HCT116 (cell line): Measurements from ENCODE around the gene TENM4. TPM values are rescaled to one million over a fixed set of nuclear protein-coding genes. Genes with fewer than 3 reads are reported as not detected.

Experiments used
- ATAC-seq: fragments of 200-7000 bp; cut with Tn5 transposase; 2 replicates; pipeline ENCODE4 v1.9.1; 2020; ENCODE audit warnings: mild to moderate bottlenecking, moderate library complexity
- BruUV-seq: library from RNA; stranded (reverse); fragments of 400-500 nt; replicated peaks from 2 replicates; lab custom pipeline; 2021; lab: Mats Ljungman, UMichigan
- CTCF ChIA-PET: fragments of 300-600 bp; sonication (Branson Sonifier 250); formaldehyde crosslinking; loops from one replicate; lab custom pipeline; 2021; ENCODE audit warnings: antibody characterized with exemption; lab: Charles Lee
- POLR2A ChIA-PET: fragments of 300-600, 350-600 bp; sonication (Branson Sonifier 250); formaldehyde crosslinking; loops from one replicate; lab custom pipeline; 2021; ENCODE audit warnings: antibody characterized with exemption; lab: Charles Lee
- RAD21 ChIA-PET, 2 experiments: fragments of 300-600 bp; sonication (Branson Sonifier 250); formaldehyde crosslinking; loops; one replicate each; lab custom pipeline; 2023; ENCODE audit warnings: low total read pairs in 2 of 2; ENCODE audit not compliant: uncharacterized antibody in 2 of 2, unreplicated experiment in 2 of 2, low non-redundant PET in 1 of 2; lab: Charles Lee
- DNase-seq: peaks from one replicate; pipeline ENCODE4 v3.0.0-alpha.2; 2010; ENCODE audit warnings: low read depth, low spot score
- H2AFZ ChIP-seq: fragments of 200-600 bp; shearing (Covaris generic), sonication (generic); 2 replicates; pipeline ENCODE4 v1.6.1; 2017; ENCODE audit warnings: low read depth, mixed run types, mixed read lengths, antibody characterized with exemption, low read length; ENCODE audit not compliant: poor library complexity, severe bottlenecking
- H3K27ac ChIP-seq: 2 replicates; pipeline ENCODE4 v1.5.1; 2012; ENCODE audit warnings: low read depth, low read length
- H3K27me3 ChIP-seq: fragments of 200-600 bp; sonication (generic); 2 replicates; pipeline ENCODE4 v1.6.1; 2016; ENCODE audit warnings: mixed run types, low read length, mixed read lengths; ENCODE audit not compliant: insufficient read depth
- H3K36me3 ChIP-seq, 2 experiments: fragments of 200-500 bp in 1 of 2; fragments of 200-600 bp in 1 of 2; sonication (Bioruptor generic) in 1 of 2; sonication (generic) in 1 of 2; 2 replicates each; pipeline versions ENCODE4 v1.5.1 to v1.6.1; 2014 to 2016; ENCODE audit warnings: low read length in 2 of 2, inconsistent platforms in 1 of 2, mixed read lengths in 1 of 2, mixed run types in 1 of 2; ENCODE audit not compliant: insufficient read depth in 2 of 2, control insufficient read depth in 1 of 2
- H3K4me1 ChIP-seq, 2 experiments: fragments of 200-600 bp in 1 of 2; sonication (generic) in 1 of 2; 2 replicates each; pipeline versions ENCODE4 v1.5.1 to v1.6.1; 2012 to 2017; ENCODE audit warnings: low read length in 2 of 2, inconsistent platforms in 1 of 2, mild to moderate bottlenecking in 1 of 2, mixed read lengths in 1 of 2, mixed run types in 1 of 2, moderate library complexity in 1 of 2; ENCODE audit not compliant: insufficient read depth in 2 of 2, control insufficient read depth in 1 of 2
- H3K4me2 ChIP-seq: fragments of 200-600 bp; sonication (generic); 2 replicates; pipeline ENCODE4 v1.6.1; 2017; ENCODE audit warnings: mixed run types, low read length, mixed read lengths
- H3K4me3 ChIP-seq, 2 experiments: fragments of 200-600 bp in 1 of 2; sonication (generic) in 1 of 2; replicated peaks in 1 of 2; 2 replicates each; pipeline ENCODE4 v1.5.1; 2011 to 2016; ENCODE audit warnings: low read length in 2 of 2, control low read depth in 1 of 2, low read depth in 1 of 2, mild to moderate bottlenecking in 1 of 2, mixed read lengths in 1 of 2, mixed run types in 1 of 2
- H3K79me2 ChIP-seq: fragments of 200-600 bp; sonication (generic); 2 replicates; pipeline ENCODE4 v1.6.1; 2017; ENCODE audit warnings: mild to moderate bottlenecking, mixed run types, low read length, moderate library complexity, mixed read lengths; ENCODE audit not compliant: insufficient read depth
- H3K9ac ChIP-seq: fragments of 200-600 bp; sonication (generic); 2 replicates; pipeline ENCODE4 v1.6.1; 2016; ENCODE audit warnings: low read length, mixed read lengths
- H3K9me2 ChIP-seq: fragments of 200-600 bp; sonication (generic), shearing (Covaris generic); 2 replicates; pipeline ENCODE4 v1.6.1; 2017; ENCODE audit warnings: mixed run types, mild to moderate bottlenecking, moderate library complexity; ENCODE audit not compliant: insufficient read depth
- H3K9me3 ChIP-seq, 2 experiments: fragments of 200-500 bp in 1 of 2; fragments of 200-600 bp in 1 of 2; sonication (Bioruptor generic) in 1 of 2; sonication (generic) in 1 of 2; 2 replicates each; pipeline ENCODE4 v1.6.1; 2014 to 2017; ENCODE audit warnings: low read length in 2 of 2, mixed read lengths in 2 of 2, inconsistent platforms in 1 of 2, low read depth in 1 of 2, mild to moderate bottlenecking in 1 of 2, mixed run types in 1 of 2, moderate library complexity in 1 of 2; ENCODE audit not compliant: control insufficient read depth in 1 of 2, insufficient read depth in 1 of 2
- H4K20me1 ChIP-seq: fragments of 200-600 bp; sonication (generic), shearing (Covaris generic); 2 replicates; pipeline ENCODE4 v1.6.1; 2017; ENCODE audit warnings: mixed run types, mild to moderate bottlenecking, moderate library complexity; ENCODE audit not compliant: insufficient read depth
- ATF3 ChIP-seq: IDR thresholded peaks from 2 replicates; pipeline ENCODE4 v1.6.1; 2012
- RAD21 ChIP-seq: IDR thresholded peaks from 2 replicates; pipeline ENCODE4 v1.6.1; 2012; ENCODE audit warnings: low read depth, mild to moderate bottlenecking
- REST ChIP-seq: IDR thresholded peaks from 2 replicates; pipeline ENCODE4 v1.6.1; 2012; ENCODE audit warnings: low read depth
- TCF7L2 ChIP-seq: IDR thresholded peaks from 2 replicates; pipeline ENCODE4 v1.7.0; 2011; ENCODE audit warnings: borderline replicate concordance, inconsistent platforms; ENCODE audit not compliant: insufficient read depth, insufficient read length; ENCODE audit errors: extremely low read depth
- ZBTB33 ChIP-seq: IDR thresholded peaks from 2 replicates; pipeline ENCODE4 v1.6.1; 2011; ENCODE audit warnings: mild to moderate bottlenecking, low read length, moderate library complexity; ENCODE audit not compliant: insufficient replicate concordance; ENCODE audit errors: extremely low read depth
- intact Hi-C: fragments of 100-400 bp; cut with micrococcal nuclease; formaldehyde crosslinking; loops from 2 replicates; pipeline ENCODE4 v1.10.0; 2022
- total RNA-seq: library from RNA; stranded (reverse); gene quantifications from one replicate; pipeline ENCODE4 v1.2.1, GENCODE V29; 2021; ENCODE audit not compliant: unreplicated experiment

The TENM4 gene
- total RNA-seq, 1 experiment from 2014 or later = 0.05 TPM

GRCh38 chr11:78995171-78995570 is 445.7 kb downstream of the TENM4 start:
- Histone ChIP-seq H3K27ac (no peak overlapping the region), H3K9me3 (peaks cover 0 to 4% of the 10 kb centered on the region in 2 experiments; a peak in 1 of 4 replicates), H3K9ac (no peak overlapping the region), H3K4me3 (no peak overlapping the region), H3K79me2 (no peaks in the 10 kb centered on the region), H4K20me1 (no peaks in the 10 kb centered on the region), H2AFZ (no peak overlapping the region), H3K4me1 (no peaks in the 10 kb centered on the region), H3K9me2 (no peaks in the 10 kb centered on the region), H3K4me2 (no peak overlapping the region), H3K27me3 (peaks cover 21% of the 10 kb centered on the region), H3K36me3 (no peaks in the 10 kb centered on the region)
- POLR2A ChIA-PET = no interaction called here
- CTCF ChIA-PET = no interaction called here
- ATAC-seq (no peak), DNase-seq (no peak)
- no TSS peak for BruUV-seq
- RAD21 ChIA-PET = no interaction called here
- TF ChIP-seq TCF7L2 = no peak
- no peak for TF ChIP-seq RAD21
- no peak for TF ChIP-seq ATF3
- intact Hi-C loops = no loop called here

- RAD21 ChIA-PET = no interaction called here
- no TSS peak for BruUV-seq
- CTCF ChIA-PET = no interaction called here
- DNase-seq = no peak
- H3K9me2 ChIP-seq = no peaks in the 10 kb centered on the region
- H3K9ac ChIP-seq = no peak overlapping the region
- H3K36me3 ChIP-seq = no peaks in the 10 kb centered on the region
- no peaks in the 10 kb centered on the region for H3K79me2 ChIP-seq
- H3K9me3 ChIP-seq = no peaks in the 10 kb centered on the region
- peaks cover 21% of the 10 kb centered on the region for H3K27me3 ChIP-seq
- no peak for ATAC-seq
- H4K20me1 ChIP-seq = no peaks in the 10 kb centered on the region
- no peak overlapping the region for H2AFZ ChIP-seq
- TF ChIP-seq ZBTB33 (no peak), REST (no peak), TCF7L2 (no peak), RAD21 (no peak)
- no peak overlapping the region for H3K4me2 ChIP-seq
- no peak overlapping the region for H3K4me3 ChIP-seq
- POLR2A ChIA-PET = no interaction called here
- no peak overlapping the region for H3K27ac ChIP-seq
- no peaks in the 10 kb centered on the region for H3K4me1 ChIP-seq
- intact Hi-C loops = no loop called here
Observed at GRCh38 chr11:78993802-78994430, 446.9 kb downstream of the TENM4 start.
